HG03066 (cell line): Measurements from ENCODE around the gene NGDN.
"Not testable (repeated sequence)": the region's sequence is repeated elsewhere in the genome, so short reads cannot be mapped to it uniquely, and the experiment has no call there.

Experiments used
- ATAC-seq: cut with Tn5 transposase; IDR thresholded peaks from one replicate; pipeline ENCODE4 v1.9.1; 2021; ENCODE audit warnings: low read depth; ENCODE audit not compliant: unreplicated experiment

Gene NGDN

GRCh38 chr14:23469127-23469905 is at the start of gene NGDN:
NGDN (plus strand) TSS chr14:23469703; CDS start chr14:23469716, 13 bp downstream.
- peak; percentile 97 for ATAC-seq

- ATAC-seq = no peak
These were observed 47.9 kb upstream of the NGDN start for GRCh38 chr14:23421594-23421993.

- no peak for ATAC-seq
These were observed 45.8 kb upstream of the NGDN start for GRCh38 chr14:23423657-23424056.

DNA sequence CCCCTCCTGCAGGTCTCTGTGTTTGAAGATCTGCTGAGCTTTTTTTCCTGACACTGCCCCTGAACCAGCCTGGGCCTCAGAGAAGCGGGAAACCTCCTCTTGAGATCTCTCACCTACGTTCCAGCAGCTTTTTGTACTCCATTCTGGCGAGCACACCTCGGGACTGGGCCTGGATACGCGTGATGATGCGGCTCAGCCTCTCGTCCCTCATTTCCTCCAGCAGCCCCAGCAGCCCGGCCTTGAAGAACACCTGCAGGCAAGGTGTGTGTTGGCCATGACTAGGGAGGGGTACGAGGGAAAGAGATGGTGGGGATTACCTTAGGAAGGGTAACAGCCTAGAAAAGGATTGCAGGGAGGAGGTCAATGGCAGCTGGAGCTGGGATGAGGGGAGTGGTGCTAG is 44.3 kb upstream of the NGDN start:
- ATAC-seq = no peak

DNA sequence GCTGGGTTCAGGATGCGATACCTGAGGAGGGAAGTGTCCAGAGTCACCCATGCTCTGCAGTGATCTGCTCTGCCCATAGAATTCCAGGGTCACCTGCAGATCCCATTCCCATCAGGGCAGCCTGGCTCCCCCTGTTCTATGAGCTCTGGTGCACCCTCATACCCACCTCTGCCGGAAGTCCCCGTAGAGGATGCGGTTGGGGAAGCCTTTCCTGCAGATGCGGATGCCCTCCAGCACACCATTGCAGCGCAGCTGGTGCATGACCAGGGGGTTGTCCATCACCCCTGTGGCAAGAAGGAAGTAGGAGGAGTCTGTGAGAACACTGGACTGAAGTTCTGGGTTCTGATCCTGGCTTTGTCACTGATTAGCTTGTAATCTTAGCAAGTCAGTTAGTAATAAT is 43.7 kb upstream of the NGDN start:
- not testable (repeated sequence) for ATAC-seq

DNA sequence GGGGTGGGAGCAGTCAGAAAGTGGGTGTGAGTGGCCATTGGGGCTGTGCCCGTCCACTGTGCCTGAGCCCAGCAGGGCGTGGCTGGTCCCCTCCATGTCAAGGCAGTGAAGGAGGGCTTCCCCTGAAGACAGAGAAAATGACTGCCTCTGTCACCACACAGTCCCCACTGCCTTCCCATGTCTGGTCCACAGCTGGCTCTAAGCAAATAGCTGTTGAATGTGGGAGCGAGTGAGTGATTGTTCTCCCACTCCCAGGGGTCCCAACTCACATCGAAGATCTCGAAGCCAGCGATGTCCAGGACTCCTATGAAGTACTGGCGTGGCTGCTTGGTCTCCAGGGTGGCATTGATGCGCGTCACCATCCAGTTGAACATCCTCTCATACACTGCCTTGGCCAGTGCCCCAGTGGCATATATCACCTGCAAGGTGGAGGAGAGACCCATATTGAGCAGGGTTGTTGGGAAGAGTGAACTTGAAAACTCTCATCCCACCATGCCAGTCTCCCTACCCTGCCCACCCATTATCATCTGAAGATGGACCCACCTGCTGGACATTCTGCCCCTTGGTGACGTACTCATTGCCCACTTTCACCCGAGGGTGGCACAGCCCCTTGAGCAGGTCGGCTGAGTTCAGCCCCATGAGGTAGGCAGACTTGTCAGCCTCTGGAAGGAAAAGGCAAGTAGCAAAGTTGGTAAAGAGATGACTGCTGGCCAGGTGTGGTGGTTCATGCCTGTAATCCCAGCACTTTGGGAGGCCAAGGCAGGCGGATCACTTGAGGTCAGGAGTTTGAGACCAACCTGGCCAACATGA is 40.6 kb upstream of the NGDN start:
- ATAC-seq = no peak

GRCh38 chr14:23430016-23430722 is 39.3 kb upstream of the NGDN start:
- ATAC-seq = no peak

GRCh38 chr14:23430723-23431085 is 38.8 kb upstream of the NGDN start:
- ATAC-seq = no peak

- ATAC-seq = no peak
These were observed 38.0 kb upstream of the NGDN start for GRCh38 chr14:23431486-23431885.

- ATAC-seq = no peak
These were observed 37.2 kb upstream of the NGDN start for GRCh38 chr14:23432102-23432925.

- no peak for ATAC-seq
These were observed 36.6 kb upstream of the NGDN start for GRCh38 chr14:23432946-23433345.

DNA sequence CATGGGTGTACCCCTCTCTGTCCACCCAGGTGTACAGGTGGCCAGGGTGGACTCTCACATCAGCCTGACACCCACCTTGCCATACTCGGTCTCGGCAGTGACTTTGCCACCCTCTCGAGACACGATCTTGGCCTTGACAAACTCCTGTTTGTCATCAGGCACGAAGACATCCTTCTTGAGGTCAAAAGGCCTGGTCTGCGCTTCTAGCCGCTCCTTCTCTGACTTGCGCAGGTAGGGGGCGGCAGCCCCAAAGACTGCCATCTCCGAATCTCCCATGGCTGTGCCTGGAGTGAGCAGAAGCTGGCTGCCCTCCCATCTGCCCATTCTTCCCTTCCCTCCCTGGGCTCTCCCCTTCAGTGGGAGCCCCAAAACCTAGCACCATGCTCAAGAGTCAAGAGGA is 36.0 kb upstream of the NGDN start:
- ATAC-seq = no peak

DNA sequence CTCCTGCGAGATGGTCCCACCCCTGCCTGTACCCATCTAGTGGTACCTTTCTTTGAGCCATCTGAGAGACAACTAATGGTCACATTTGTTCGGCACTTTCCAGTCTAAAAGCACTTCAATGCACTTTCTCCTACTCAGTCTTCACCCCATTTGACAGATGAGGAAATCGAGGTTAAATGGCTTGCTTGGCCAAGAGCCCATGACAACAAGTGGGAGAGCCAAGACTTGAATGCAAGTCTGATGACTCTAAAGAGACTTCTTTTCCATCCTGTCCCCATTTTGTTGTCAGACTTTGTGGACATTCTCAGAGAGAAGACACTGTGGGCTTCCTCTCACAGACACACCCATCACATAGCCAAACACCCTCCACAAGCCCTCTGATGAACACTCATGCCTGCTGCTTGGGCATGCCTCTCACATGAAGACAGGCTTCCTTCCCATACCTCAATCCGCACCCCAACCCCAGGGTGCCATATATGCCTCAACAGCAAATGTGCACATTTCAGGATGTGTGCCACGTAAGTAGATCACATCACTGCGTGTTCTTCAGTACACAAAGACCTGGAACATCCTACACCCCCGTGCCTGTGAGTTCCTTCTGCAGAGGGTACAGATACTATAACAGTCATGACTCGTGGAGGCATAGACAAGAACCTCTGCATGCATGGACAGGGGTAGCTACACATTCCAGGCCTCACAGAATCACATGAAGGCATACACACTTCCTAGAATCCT is 34.8 kb upstream of the NGDN start:
- ATAC-seq = no peak

DNA sequence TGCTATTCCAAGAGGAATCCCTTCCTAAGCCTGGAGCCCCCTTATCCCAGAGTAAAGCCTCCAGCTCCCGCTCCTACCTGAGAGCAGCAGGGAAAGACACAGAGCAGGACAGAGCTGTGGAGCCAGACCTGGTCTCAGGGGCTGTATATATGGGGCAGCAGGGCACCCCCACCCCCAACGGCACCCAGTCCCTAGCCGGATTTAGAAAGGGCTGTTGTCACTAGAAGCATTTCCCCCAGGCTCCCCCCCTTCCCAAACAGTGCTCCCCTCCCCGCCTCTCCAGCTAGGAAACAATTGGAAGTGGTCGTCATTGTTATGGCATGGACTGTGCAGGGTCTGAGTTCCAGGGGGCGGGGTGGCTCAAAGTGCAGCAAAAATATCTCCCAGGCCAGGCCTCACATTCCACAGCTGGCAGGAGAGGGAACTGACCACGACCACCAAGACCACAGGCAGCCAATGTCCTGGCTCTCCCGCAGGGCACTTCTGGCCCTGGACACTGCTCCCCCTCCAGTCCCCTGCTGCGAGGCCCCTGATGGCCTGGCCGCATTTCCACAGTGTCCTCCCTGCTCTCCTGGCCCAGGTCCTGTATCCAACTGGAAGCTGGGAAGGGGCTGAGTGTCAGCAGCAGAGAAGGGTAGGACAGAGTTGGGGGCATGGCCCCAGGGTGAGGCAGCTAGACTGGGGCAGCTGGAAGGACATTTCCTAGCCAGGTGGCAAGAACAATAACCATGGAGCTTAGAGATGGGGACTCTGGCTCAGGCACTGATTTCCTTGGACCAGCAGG is 33.8 kb upstream of the NGDN start, which contains the start of gene MYH7:
MYH7 (minus strand) TSS at position 118 of the 784 bp plus-strand sequence. CDS start 1,928 bp downstream, outside the sequence.
- no peak for ATAC-seq

- ATAC-seq = no peak
These were observed 33.0 kb upstream of the NGDN start for GRCh38 chr14:23436327-23437132.

DNA sequence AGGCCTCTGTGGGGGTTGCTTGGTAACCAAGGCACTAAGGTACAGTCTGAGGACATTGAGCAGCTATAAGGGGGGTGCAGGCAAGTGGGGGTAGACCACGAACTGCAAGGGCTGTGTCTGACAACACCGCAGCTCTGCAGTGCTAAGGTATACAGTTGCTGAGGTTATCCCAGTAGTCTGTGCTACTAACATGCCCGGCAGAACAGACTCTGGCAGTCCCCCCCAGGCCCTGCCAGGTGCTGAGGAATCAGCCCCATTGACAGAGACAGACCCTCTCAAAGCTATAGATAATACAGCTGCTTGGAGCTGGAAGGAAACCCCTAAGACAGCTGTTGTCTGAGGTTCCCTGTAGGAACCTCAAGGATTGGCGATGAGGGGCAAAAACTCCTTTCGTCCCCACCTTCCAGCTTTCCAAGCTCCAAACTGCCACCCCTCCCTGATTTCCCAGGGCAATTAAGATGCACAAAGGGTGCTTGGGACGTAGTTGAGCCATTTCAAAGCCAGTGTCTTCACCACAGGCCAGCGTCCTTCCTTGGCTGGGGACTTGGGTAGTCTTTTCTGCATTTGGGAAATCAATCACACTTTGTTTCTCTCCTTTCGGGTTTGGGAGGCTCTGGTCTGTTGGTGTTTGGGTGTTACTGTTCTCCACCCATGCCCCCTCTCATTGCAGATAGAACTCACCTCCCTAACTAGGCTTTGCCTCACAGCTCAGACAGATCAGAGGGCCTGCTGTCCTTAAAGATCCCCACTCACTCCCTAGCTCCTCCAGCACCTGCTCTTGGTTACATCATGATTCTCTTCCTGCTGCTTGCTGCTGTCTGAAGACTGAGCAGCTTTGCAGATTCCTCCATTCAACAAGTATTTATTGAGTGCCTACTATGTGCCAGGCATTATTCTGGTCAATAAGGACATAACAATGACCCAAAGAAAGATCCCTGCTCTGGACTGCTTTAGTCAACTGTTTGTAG is 32.1 kb upstream of the NGDN start:
- ATAC-seq = no peak
